Fibroblast of skin of right quadriceps (primary cell): ENCODE measurements around the gene WFIKKN2.
A peak's percentile ranks its signal among the peaks of the same experiment; 100 is the strongest.

ENCODE experiments used
- DNase-seq: peaks from one replicate; pipeline ENCODE4 v3.0.0-alpha.2; 2013

WFIKKN2 gene

DNA sequence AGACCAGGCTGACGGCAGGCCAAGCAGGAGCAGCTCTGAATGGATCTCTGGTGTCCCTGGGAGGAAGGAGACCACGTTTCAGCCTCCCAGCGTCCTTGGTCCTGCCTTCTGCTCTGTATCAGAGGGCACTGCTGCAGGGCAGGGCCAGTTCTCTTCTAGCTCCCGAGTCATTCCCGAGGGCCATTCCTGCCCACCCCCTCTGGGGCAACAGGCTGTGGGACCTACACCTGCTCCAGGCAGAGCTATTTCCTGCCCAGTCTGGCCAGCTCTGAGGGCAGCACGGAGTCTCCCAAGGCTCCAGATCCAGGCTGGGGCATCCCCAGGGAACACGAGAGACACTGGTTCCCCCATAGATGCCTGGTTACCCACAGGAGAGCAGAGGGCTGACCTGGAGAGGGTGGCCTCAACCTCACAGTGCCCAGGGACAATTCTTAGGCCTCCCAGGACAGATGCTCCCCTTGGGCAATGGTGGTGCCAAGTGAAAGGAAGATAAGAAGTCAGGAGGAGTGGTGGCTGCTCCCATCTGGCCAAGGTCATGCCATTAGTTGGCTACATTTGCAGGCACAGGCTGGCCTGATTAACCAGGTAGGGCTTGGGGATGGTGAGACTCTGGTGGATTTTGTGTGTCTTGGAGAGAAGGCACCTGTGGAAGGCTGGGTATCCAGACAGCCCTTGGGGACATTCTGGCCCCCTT lies 2.0 kb downstream of the WFIKKN2 start:
- DNase-seq, result no peak

GRCh38 chr17:50837980-50838954 lies 2.9 kb downstream of the WFIKKN2 start:
- DNase-seq, result no peak

DNA sequence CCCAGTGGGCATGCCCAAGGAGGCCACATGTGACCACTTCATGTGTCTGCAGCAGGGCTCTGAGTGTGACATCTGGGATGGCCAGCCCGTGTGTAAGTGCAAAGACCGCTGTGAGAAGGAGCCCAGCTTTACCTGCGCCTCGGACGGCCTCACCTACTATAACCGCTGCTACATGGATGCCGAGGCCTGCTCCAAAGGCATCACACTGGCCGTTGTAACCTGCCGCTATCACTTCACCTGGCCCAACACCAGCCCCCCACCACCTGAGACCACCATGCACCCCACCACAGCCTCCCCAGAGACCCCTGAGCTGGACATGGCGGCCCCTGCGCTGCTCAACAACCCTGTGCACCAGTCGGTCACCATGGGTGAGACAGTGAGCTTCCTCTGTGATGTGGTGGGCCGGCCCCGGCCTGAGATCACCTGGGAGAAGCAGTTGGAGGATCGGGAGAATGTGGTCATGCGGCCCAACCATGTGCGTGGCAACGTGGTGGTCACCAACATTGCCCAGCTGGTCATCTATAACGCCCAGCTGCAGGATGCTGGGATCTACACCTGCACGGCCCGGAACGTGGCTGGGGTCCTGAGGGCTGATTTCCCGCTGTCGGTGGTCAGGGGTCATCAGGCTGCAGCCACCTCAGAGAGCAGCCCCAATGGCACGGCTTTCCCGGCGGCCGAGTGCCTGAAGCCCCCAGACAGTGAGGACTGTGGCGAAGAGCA lies 4.4 kb downstream of the WFIKKN2 start:
- no peak for DNase-seq

GRCh38 chr17:50840311-50840851 lies 5.0 kb downstream of the WFIKKN2 start:
- no peak for DNase-seq

GRCh38 chr17:50841277-50841948 lies 6.0 kb downstream of the WFIKKN2 start:
- DNase-seq, result no peak

DNA sequence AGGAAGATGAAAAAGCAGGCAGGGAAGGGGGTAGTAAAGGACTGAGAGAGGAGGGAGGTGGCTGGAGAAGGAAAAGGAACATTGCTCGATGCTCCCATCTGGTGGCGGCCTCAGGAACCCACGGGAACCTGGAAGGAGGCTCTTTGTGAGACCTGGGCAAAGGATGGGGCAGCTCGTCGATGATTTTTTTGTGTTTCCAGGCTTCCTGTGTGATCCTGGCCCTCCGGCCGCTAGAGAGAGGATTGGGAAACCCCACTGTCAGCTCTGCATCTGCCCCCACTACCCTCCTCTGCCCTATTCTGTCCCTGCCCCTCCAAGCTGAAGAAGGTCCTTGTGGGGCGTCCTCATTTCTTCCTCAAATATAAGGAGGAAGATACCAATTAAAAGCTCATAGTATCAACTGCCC lies 6.6 kb downstream of the WFIKKN2 start:
- DNase-seq, result peak; percentile 54

DNA sequence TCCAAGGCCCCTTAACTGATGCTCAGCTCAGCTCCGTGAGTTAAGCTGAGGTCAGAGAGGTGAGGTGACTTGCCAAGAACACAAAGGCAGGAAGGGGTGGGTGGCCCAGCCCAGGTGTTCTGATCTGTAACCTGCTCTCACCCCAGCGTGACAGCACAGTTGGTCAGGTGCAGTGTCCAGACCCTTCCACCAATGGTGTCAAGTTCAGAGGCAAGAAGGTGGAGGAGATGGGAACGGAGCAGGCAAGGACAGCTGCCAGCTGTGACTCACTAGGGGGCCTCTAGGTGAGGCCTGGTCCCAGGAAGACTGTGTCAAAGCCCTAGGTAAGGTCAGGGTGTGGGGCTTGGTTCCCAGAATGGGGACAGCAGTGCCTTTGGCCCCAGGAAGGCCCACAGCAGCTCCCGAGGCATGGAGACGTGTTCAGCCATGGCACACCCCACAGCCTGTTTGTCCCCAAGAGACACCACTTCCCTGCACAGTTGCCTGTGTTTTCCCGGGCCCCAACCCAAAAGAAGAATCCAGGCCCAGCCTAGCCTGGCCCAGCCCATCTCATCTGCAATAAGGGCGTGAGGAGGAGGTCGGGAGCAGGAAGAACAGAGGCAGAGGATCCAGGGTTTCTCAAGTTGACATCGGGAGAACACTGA lies 7.2 kb downstream of the WFIKKN2 start:
- DNase-seq, result no peak

DNA sequence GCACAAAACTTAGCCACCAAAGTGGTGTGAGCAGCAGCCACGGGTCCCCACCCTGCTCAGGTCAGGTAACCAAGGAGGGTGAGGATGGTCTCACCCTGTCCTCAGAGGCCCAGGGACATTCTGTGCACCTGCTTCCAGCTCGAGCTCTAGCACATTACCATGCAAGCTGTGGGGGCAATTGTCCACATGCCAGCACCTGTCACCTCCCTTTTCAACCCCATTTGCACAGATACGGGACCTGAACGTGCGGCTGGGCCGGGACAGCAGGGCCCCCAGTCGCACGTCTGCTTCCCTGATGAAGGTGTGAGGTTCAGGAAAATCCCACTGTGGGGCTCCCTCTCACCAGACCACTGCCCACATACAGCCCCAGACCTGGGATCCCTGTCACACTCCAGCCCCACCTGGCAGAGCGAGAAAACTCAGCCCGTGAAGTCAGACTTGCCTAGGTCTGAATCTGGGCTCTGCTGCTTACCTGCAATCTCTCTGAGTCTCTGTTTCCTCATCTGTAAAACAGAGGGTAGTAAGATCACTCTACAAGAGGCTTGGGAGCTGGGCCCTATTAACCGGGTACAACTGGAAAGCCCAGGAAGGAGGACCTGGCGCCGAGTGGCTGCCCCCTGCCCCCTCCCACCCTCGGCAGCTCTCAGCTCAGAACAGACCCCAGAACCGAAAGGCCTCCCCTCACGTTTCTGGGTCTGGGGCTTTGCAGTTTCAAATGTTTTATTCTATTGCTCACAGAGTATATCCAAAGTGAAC lies 7.9 kb downstream of the WFIKKN2 start:
- no peak for DNase-seq

DNA sequence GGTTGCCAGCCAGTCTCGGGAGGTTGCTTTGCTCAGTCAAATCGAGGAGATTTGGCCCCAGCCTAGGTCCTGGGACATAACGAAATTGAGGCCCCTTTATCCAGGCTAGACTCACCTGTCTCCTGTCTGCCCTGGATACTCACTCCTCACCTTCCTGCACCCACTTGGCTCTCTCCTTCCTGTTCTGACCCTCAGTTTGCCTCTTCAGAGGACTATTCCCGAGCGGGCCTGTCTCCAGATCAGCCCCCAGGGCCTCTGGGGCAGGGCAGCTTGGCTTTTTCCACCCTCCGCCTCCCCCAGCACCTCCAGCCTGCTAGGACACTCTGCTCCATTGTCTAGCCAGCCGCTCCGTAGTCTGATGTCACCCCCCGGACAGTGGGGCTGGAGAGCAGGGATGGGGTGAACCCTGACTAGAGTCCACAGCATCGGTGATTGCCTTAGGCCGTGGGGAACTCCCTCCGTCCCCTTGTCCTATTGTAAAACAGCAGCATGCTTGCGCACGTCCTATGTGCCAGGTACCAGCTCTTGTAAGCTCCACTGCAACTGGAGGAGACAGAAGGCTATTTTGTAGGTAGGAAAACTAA lies 8.8 kb downstream of the WFIKKN2 start:
- DNase-seq, result no peak

- peak; percentile 44 for DNase-seq
Observed at GRCh38 chr17:50845240-50846147, 10.1 kb downstream of the WFIKKN2 start.

- DNase-seq, result no peak
Observed at GRCh38 chr17:50847566-50847965, 12.2 kb downstream of the WFIKKN2 start.

GRCh38 chr17:50848039-50848438 lies 12.7 kb downstream of the WFIKKN2 start:
- no peak for DNase-seq

- DNase-seq, result no peak
Observed at GRCh38 chr17:50848711-50849110, 13.3 kb downstream of the WFIKKN2 start.

DNA sequence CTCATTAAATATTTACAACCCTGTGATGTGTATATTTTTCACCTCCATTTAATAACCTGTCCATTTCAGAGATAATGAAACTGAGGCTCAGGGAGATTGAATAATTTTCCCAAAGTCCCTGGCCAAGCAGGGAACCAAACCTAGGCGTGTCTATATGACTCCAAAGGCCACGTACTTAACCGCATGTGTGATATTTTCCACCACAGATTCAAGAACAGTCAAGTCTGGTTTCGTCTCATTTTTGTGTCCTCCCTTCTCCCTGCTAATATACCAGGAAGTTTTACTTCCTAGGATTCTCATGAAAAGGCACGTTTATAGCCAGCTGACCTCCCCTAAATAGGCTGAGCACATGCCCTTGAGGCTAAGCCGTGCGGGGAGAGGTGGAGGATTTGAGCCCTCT lies 15.3 kb downstream of the WFIKKN2 start:
- DNase-seq, result no peak

- no peak for DNase-seq
Observed at GRCh38 chr17:50853015-50853615, 17.7 kb downstream of the WFIKKN2 start.

DNA sequence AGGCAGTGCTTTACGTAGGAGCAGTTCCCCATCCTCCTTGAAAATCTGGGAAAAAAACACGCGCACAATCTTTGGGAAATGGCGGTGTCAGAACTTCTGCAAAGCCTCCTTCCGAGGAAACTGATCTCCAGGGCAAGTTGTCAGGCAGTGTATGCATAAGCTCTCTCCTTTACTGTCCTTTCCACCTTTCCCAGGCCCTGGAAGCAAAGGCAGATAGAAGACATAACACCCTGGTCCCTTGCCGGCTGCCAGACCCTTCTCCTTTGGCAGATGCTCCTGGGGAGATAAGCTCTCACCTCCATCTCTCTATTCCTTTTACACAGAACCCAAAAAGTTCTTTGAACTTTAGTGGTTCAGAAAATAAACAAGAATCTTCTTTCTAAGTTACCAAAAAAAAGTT lies 18.4 kb downstream of the WFIKKN2 start:
- no peak for DNase-seq

- DNase-seq, result no peak
Observed at GRCh38 chr17:50855708-50856330, 20.4 kb downstream of the WFIKKN2 start.

GRCh38 chr17:50856431-50856830 lies 21.0 kb downstream of the WFIKKN2 start:
- DNase-seq, result no peak
